BE2C (cell line): ENCODE measurements around the gene ABCC6.

Experiments used
- DNase-seq: peaks from one replicate; pipeline ENCODE4 v3.0.0-alpha.2; 2020
- H3K27me3 ChIP-seq: fragments of 250-450 bp; sonication (Bioruptor Pico); 2 replicates; pipeline ENCODE4 v1.5.1; 2020; ENCODE audit warnings: mild to moderate bottlenecking
- H3K36me3 ChIP-seq: fragments of 250-450 bp; sonication (Bioruptor Pico); 2 replicates; pipeline ENCODE4 v1.5.1; 2020; ENCODE audit warnings: mild to moderate bottlenecking
- H3K4me1 ChIP-seq: fragments of 250-450 bp; sonication (Bioruptor Pico); 2 replicates; pipeline ENCODE4 v1.5.1; 2020
- H3K4me3 ChIP-seq: 2 replicates; pipeline ENCODE4 v1.5.1; 2011; ENCODE audit warnings: low read depth, low read length
- H3K9me3 ChIP-seq: fragments of 250-450 bp; sonication (Bioruptor Pico); 2 replicates; pipeline ENCODE4 v1.5.1; 2020
- TF ChIP-seq, protein P1 (sequence below): IDR thresholded peaks from 2 replicates; pipeline ENCODE4 v1.5.1; 2012; ENCODE audit warnings: mild to moderate bottlenecking, low read depth, low read length

ABCC6 gene

DNA sequence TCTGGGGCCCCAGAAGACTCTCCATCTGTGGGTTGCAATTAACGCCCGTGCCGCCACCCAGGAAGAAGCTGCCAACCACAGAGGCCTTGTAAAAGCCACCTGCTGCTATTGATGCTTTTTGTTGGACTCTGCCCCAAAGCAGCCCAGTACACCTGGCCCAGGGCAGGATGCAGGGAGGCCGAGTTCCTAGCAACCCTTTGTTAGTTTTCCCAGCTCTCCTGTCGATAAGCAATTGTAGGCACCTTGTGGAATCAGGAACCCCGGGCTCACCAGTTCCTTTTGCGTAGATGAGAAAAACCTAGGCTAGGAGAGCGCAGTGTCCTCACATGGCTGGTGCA is 103.3 kb downstream of the ABCC6 start:
- peaks cover 7% of the 10 kb centered on the region for H3K4me1 ChIP-seq
- no peaks in the 10 kb centered on the region for H3K27me3 ChIP-seq
- no peak overlapping the region for H3K4me3 ChIP-seq
- no peaks in the 10 kb centered on the region for H3K9me3 ChIP-seq
- TF ChIP-seq, protein P1, sequence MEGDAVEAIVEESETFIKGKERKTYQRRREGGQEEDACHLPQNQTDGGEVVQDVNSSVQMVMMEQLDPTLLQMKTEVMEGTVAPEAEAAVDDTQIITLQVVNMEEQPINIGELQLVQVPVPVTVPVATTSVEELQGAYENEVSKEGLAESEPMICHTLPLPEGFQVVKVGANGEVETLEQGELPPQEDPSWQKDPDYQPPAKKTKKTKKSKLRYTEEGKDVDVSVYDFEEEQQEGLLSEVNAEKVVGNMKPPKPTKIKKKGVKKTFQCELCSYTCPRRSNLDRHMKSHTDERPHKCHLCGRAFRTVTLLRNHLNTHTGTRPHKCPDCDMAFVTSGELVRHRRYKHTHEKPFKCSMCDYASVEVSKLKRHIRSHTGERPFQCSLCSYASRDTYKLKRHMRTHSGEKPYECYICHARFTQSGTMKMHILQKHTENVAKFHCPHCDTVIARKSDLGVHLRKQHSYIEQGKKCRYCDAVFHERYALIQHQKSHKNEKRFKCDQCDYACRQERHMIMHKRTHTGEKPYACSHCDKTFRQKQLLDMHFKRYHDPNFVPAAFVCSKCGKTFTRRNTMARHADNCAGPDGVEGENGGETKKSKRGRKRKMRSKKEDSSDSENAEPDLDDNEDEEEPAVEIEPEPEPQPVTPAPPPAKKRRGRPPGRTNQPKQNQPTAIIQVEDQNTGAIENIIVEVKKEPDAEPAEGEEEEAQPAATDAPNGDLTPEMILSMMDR = no peak
- no peak for DNase-seq
- peaks cover 89% of the 10 kb centered on the region for H3K36me3 ChIP-seq

GRCh38 chr16:16118337-16118736 is 105.0 kb downstream of the ABCC6 start:
- Histone ChIP-seq H3K9me3 (no peaks in the 10 kb centered on the region), H3K36me3 (peaks cover 89% of the 10 kb centered on the region), H3K4me3 (no peak overlapping the region), H3K4me1 (peaks cover 7% of the 10 kb centered on the region), H3K27me3 (no peaks in the 10 kb centered on the region)
- TF ChIP-seq, protein P1 = no peak
- no peak for DNase-seq

DNA sequence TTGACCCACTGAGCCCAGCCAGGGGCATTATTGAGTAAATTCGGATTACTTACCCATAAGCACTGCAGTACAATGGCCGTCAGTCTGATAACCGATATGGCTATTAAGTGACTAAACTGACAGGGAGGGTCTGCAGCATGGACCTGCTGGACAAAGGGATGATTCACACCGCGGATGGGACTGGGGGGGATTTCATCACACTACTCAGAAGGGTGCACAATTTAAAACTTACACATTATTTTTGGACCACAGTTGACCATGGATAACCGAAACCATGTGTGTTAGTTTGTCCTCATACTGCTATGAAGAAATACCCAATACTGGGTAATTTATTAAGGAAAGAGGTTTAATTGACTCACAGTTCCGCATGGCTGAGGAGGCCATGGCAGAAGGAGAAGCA is 106.5 kb downstream of the ABCC6 start:
- no peak for DNase-seq
- Histone ChIP-seq H3K27me3 (no peaks in the 10 kb centered on the region), H3K4me3 (no peak overlapping the region), H3K36me3 (peaks cover 91% of the 10 kb centered on the region), H3K4me1 (peaks cover 7% of the 10 kb centered on the region), H3K9me3 (no peaks in the 10 kb centered on the region)
- TF ChIP-seq, protein P1 = no peak

DNA sequence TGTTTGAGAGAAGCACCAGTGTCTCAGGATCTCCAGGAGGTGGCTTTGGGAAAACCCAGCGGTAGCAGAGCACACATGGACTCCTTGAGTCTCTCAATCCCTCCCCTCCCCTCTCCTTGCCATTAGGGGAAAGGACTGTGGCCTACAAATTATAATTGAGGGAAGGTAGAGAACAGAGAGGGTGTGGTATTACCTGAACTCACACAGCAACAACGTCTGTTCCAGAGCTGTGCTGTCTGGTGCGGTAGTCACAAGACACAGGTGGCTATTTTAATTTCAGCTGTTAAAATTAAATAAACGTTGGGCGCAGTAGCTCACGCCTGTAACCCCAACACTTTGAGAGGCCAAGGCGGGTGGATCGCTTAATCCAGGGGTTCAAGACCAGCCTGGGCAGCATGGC is 110.2 kb downstream of the ABCC6 start:
- H3K27me3 ChIP-seq = no peaks in the 10 kb centered on the region
- no peak overlapping the region for H3K4me3 ChIP-seq
- DNase-seq = no peak
- TF ChIP-seq, protein P1 = no peak
- H3K4me1 ChIP-seq = no peaks in the 10 kb centered on the region
- H3K9me3 ChIP-seq = no peaks in the 10 kb centered on the region
- peaks cover 94% of the 10 kb centered on the region for H3K36me3 ChIP-seq

GRCh38 chr16:16112450-16113053 is 110.7 kb downstream of the ABCC6 start:
- H3K4me3 ChIP-seq = no peak overlapping the region
- H3K4me1 ChIP-seq = no peaks in the 10 kb centered on the region
- no peaks in the 10 kb centered on the region for H3K9me3 ChIP-seq
- DNase-seq = no peak
- TF ChIP-seq, protein P1 = no peak
- peaks cover 90% of the 10 kb centered on the region for H3K36me3 ChIP-seq
- H3K27me3 ChIP-seq = no peaks in the 10 kb centered on the region

GRCh38 chr16:16111639-16112038 is 111.7 kb downstream of the ABCC6 start:
- H3K27me3 ChIP-seq = no peaks in the 10 kb centered on the region
- TF ChIP-seq, protein P1 = no peak
- peaks cover 89% of the 10 kb centered on the region for H3K36me3 ChIP-seq
- no peak overlapping the region for H3K4me3 ChIP-seq
- H3K9me3 ChIP-seq = no peaks in the 10 kb centered on the region
- DNase-seq = no peak
- H3K4me1 ChIP-seq = no peaks in the 10 kb centered on the region
